Measurements from ENCODE around the gene HSPB8. TPM values are rescaled to one million over a fixed set of nuclear protein-coding genes. Genes with fewer than 3 reads are reported as not detected.

HSPB8 gene
- total and polyA plus RNA-seq, 9 donors = 7.4 to 48.8 (median 18.0) TPM

DNA sequence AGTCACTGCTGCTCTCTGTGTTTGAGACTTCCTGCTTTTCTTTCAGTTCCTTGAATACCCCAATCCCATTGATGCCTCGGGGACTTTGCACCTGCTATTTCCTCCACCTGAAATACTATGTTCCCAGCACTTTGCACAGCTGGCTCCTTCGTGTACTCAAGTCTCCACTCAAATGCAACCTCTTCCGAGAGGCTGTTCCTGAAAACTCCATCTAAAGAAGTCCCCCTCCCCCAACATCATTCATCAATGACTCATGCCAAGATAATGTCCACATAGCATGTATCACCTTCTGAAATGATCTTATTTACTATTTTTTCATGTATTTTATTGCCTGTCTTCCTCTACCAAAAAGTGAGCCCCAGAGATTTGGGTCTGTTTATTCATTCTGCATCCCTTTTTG lies 48.6 kb downstream of the HSPB8 start:
- intact Hi-C loops (cut with DNase I) = no loop called here
- Histone ChIP-seq H3K36me3 (no peaks in the 10 kb centered on the region), H3K4me1 (ENCODE audit: insufficient read depth) (no peaks in the 10 kb centered on the region), H3K9me3 (no peaks in the 10 kb centered on the region), H3K27ac (no peak overlapping the region), H3K4me3 (no peak overlapping the region), H3K27me3 (no peaks in the 10 kb centered on the region)
- TF ChIP-seq EP300 (IDR thresholded peaks at IDR 0.05) (no peak), POLR2A (IDR thresholded peaks at IDR 0.05) (no peak)
- TF ChIP-seq, protein P1, sequence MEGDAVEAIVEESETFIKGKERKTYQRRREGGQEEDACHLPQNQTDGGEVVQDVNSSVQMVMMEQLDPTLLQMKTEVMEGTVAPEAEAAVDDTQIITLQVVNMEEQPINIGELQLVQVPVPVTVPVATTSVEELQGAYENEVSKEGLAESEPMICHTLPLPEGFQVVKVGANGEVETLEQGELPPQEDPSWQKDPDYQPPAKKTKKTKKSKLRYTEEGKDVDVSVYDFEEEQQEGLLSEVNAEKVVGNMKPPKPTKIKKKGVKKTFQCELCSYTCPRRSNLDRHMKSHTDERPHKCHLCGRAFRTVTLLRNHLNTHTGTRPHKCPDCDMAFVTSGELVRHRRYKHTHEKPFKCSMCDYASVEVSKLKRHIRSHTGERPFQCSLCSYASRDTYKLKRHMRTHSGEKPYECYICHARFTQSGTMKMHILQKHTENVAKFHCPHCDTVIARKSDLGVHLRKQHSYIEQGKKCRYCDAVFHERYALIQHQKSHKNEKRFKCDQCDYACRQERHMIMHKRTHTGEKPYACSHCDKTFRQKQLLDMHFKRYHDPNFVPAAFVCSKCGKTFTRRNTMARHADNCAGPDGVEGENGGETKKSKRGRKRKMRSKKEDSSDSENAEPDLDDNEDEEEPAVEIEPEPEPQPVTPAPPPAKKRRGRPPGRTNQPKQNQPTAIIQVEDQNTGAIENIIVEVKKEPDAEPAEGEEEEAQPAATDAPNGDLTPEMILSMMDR (IDR thresholded peaks at IDR 0.05) = no peak
- WGBS, 3 donors = 69 to 80% (median 75%) methylated on average over 3 of the region's 3 CpGs
- no peak for DNase-seq

- no peak for DNase-seq
- H3K9me3 ChIP-seq = no peaks in the 10 kb centered on the region
- intact Hi-C loops (cut with DNase I) = no loop called here
- TF ChIP-seq EP300 (IDR thresholded peaks at IDR 0.05) = no peak
- TF ChIP-seq, protein P1 (IDR thresholded peaks at IDR 0.05) = no peak
- TF ChIP-seq POLR2A (IDR thresholded peaks at IDR 0.05) = no peak
- no peaks in the 10 kb centered on the region for H3K36me3 ChIP-seq
- H3K4me1 ChIP-seq (ENCODE audit: insufficient read depth) = no peaks in the 10 kb centered on the region
- no peaks in the 10 kb centered on the region for H3K27me3 ChIP-seq
- WGBS, 3 donors = 7 to 30% (median 10%) methylated on average over 2 of the region's 2 CpGs
- no peak overlapping the region for H3K27ac ChIP-seq
- H3K4me3 ChIP-seq = no peak overlapping the region
Observed at GRCh38 chr12:119229205-119229604, 50.5 kb downstream of the HSPB8 start.

GRCh38 chr12:119229837-119230236 lies 51.1 kb downstream of the HSPB8 start:
- TF ChIP-seq, protein P1 (IDR thresholded peaks at IDR 0.05) = no peak
- no peak for TF ChIP-seq EP300 (IDR thresholded peaks at IDR 0.05)
- TF ChIP-seq POLR2A (IDR thresholded peaks at IDR 0.05) = no peak
- no peaks in the 10 kb centered on the region for H3K9me3 ChIP-seq
- H3K27ac ChIP-seq = no peak overlapping the region
- no peaks in the 10 kb centered on the region for H3K4me1 ChIP-seq (ENCODE audit: insufficient read depth)
- H3K4me3 ChIP-seq = no peak overlapping the region
- DNase-seq = peak in 2 of 5 donors; percentile 26 to 43
- H3K36me3 ChIP-seq = no peaks in the 10 kb centered on the region
- H3K27me3 ChIP-seq = no peaks in the 10 kb centered on the region
- WGBS, 3 donors = 14 to 19% (median 17%) methylated on average over 9 of the region's 9 CpGs
- intact Hi-C loops (cut with DNase I) = no loop called here

- no peaks in the 10 kb centered on the region for H3K27me3 ChIP-seq
- H3K4me3 ChIP-seq = no peak overlapping the region
- WGBS, 3 donors = 78 to 87% (median 78%) methylated on average over 5 of the region's 5 CpGs
- H3K36me3 ChIP-seq = no peaks in the 10 kb centered on the region
- TF ChIP-seq EP300 (IDR thresholded peaks at IDR 0.05) = no peak
- TF ChIP-seq, protein P1 (IDR thresholded peaks at IDR 0.05) = no peak
- no peak for TF ChIP-seq POLR2A (IDR thresholded peaks at IDR 0.05)
- DNase-seq = no peak
- no peaks in the 10 kb centered on the region for H3K4me1 ChIP-seq (ENCODE audit: insufficient read depth)
- intact Hi-C loops (cut with DNase I) = no loop called here
- no peak overlapping the region for H3K27ac ChIP-seq
- no peaks in the 10 kb centered on the region for H3K9me3 ChIP-seq
Observed at GRCh38 chr12:119230807-119231206, 52.1 kb downstream of the HSPB8 start.
